Umbilical cord (tissue), 2 donors: ENCODE measurements around the gene LRRC23. TPM values are rescaled to one million over a fixed set of nuclear protein-coding genes. Genes with fewer than 3 reads are reported as not detected.
"Not testable (repeated sequence)": the region's sequence is repeated elsewhere in the genome, so short reads cannot be mapped to it uniquely, and the experiment has no call there.

ENCODE experiments used
- DNase-seq: peaks from one replicate; pipeline ENCODE4 v3.0.0-alpha.2; 2015; ENCODE audit warnings: low spot score
- total RNA-seq: library from RNA; depleted of rRNA; stranded (reverse); fragments of >200 nt; gene quantifications from one replicate; pipeline ENCODE4 v1.2.3, GENCODE V29; 2014; ENCODE audit warnings: low replicate concordance; ENCODE audit not compliant: insufficient read depth

LRRC23 gene
- total RNA-seq, 1 donor from 2014 or later: 8.4 TPM

DNA sequence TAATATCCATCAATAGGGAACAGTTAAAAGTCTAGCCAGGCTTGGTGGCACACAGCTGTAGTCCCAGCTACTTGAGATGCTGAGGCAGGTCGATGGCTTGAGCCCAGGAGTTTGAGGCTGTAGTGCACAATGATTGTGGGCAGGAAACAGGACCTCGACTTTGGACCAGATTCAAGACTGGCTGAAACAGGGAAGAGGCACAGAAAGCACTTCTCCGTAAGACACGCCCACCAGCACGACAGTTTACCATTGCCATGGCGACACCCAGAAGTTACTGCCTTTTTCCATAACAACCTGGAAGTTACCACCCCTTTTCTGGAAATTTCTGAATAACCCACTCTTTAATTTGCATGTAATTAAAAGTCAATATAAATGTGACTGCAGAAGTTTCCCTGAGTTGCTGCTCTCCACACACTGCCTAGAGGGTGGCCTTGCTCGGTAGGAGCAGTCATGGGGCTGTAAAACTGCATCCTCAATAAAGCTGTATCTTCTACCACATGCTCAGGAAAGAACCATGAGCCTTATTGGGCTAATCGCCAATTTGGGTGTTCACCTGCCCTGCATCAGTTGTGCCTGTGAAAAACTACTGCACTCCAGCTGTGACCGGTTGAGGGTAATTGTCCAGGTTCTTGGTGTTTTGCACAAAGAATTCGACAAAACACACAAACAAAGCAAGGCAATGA, 4.6 kb upstream of the LRRC23 start:
- peak; percentile 69 for DNase-seq

GRCh38 chr12:6902448-6902847, 2.2 kb upstream of the LRRC23 start:
- DNase-seq: no peak

- no peak for DNase-seq
Observed at GRCh38 chr12:6903722-6904121, 900 bp upstream of the LRRC23 start.

GRCh38 chr12:6905414-6906040, 905 bp downstream of the LRRC23 start:
- DNase-seq: no peak

DNA sequence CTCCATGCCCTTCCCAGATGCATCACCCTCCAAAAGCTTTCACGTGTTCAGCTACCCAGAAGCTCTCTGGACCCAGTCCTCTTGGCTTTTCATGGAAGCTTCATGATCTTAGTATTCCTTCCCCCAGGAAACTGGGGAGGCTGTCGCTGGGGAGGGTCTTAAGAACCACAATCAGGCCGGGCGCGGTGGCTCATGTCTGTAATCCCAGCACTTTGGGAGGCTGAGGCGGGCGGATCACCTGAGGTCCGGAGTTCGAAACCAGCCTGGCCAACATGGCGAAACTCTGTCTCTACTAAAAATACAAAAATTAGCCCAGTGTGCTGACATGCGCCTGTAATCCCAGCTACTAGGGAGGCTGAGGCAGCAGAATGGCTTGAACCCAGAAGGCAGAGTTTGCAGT, 3.5 kb downstream of the LRRC23 start:
- DNase-seq: not testable (repeated sequence)

DNA sequence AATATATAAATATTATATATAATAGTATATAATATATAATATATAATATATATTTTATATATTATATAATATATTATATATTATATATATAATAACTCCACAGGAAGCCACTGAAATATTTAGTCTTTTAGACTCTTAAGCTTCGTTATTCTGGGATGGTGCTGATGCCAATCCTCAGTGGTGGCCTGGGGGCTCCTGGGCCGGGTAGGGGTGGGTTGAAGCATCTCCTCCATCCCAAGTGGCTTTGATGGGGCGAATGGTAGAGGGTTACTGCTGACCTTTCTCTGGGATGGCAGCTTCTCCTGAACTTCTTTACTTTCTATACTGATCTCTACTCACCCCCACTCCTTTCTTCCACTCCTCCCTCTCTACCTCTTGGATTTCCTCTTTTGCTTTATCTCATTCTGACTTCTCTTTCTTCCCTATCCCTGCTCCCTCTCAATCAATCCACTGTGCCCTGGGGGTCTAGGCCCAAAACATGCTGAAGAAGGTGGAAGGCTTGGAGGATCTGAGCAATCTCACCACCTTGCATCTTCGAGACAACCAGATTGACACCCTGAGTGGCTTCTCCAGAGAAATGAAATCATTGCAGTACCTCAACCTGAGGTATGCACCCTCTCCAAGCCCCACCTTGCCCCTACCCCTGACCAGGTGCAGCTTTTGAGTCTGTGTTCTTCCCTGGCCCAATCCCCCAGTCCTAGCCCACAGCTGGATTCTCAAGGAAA, 5.0 kb downstream of the LRRC23 start:
- DNase-seq: no peak

GRCh38 chr12:6912164-6912935, 7.7 kb downstream of the LRRC23 start:
- no peak for DNase-seq

GRCh38 chr12:6914246-6914946, 9.8 kb downstream of the LRRC23 start, which contains the start of gene ENO2:
ENO2 (plus strand) TSS chr12:6914580; CDS start chr12:6915833, 1,253 bp downstream.
- peak; percentile 83 for DNase-seq

DNA sequence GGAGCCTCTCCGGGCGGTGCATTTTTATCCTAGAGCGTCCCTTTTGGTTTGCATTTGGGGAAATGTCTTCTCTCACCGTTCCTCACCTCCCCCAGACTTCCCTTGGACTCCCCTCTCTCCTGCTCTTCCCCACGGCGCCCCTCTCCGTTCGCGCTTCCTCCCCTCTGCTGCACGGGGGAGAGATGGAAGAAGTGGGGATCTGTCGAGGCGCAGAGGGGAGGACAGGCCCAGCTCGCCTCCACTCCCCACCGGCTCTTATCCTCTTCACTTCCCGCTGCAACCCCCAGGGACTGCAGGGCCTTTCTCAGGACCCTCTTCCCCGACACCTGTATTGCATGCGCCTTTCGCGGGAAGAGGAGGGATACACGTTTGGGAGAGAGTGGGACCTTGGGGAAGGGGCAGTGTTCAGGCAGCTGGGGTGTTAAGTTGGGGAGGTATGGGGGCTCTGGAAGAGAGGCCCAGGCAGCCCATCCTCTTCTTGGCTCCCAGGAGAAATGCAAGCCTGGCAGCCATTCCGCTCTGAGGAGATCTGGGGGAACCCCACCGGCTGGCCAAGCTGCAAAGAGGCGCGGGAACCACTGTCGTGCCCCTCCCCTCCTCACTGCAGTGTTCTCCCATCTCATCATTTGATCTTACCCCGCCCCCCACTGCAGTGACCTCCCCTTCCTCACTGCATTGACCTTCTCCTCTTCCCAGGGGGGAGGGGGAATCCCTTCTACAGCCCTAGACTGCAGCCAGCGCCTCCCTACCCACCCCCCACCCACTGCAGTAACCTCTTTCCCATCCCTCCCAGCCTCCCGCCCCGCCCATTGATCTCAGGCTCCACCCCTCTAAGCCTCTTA, 10.5 kb downstream of the LRRC23 start:
- DNase-seq: no peak

DNA sequence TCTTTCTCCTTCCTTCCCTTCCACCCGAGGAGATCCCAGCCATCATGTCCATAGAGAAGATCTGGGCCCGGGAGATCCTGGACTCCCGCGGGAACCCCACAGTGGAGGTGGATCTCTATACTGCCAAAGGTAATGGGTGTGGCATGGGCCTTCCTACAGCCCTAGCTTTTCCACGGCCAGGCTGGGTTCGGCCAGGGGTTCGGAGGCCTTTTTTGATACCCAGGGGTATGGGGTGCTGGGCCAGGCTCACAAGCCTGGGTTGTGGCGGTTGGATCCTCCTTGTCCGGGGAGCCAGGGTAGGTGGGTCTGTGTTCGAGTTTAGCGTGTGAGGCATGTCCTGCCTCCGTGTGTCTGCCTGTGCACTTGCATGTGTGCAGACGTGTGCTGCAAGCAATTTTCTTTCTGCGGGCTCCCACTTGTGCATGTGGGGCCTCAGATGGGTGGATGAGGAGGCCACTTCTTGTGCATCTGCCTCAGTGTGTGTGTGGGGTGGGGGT, 11.2 kb downstream of the LRRC23 start:
- no peak for DNase-seq

DNA sequence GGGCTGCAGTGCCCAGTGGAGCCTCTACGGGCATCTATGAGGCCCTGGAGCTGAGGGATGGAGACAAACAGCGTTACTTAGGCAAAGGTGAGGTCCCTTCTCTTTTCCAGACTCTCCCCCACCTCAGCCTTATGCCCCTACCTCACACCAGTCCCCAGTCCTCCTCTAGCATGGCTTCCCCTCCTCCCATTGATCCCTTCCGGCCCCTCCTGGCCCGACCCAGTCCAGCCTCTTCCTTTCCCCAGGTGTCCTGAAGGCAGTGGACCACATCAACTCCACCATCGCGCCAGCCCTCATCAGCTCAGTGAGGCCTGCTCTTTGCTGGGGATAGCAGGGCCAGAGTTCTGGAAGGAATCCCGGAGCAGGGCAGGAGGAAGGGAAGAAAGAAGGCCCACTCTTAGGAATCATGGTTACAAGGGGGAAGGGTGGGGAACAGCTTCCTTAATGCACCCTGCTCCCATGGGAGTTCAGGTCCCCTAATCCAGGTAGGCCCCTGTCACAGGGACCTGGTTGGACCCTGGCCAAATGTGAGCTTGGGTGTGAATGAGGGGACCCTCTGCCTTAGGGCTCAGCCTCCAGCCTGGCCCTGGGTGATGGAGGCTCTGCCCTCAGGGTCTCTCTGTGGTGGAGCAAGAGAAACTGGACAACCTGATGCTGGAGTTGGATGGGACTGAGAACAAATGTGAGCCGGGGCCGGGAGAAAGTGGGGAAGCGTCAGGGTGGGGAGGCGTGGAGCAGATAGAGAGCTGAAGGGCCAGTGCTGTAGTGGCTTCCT, 12.0 kb downstream of the LRRC23 start:
- DNase-seq: no peak

- DNase-seq: no peak
Observed at GRCh38 chr12:6917491-6918231, 13.0 kb downstream of the LRRC23 start.

- no peak for DNase-seq
Observed at GRCh38 chr12:6919588-6919987, 15.0 kb downstream of the LRRC23 start.

DNA sequence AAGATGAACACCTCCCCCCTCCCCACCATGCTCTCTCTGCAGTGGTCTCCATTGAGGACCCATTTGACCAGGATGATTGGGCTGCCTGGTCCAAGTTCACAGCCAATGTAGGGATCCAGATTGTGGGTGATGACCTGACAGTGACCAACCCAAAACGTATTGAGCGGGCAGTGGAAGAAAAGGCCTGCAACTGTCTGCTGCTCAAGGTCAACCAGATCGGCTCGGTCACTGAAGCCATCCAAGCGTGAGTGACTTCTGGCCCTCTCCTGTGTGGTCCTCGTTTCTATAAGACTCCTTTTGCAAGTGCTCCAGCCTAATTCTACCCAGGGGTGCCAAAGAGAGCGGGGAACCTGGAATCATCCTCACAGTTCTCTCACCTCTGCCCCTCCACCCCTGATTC, 16.9 kb downstream of the LRRC23 start:
- DNase-seq: no peak

- DNase-seq: no peak
Observed at GRCh38 chr12:6921996-6922946, 17.6 kb downstream of the LRRC23 start.

DNA sequence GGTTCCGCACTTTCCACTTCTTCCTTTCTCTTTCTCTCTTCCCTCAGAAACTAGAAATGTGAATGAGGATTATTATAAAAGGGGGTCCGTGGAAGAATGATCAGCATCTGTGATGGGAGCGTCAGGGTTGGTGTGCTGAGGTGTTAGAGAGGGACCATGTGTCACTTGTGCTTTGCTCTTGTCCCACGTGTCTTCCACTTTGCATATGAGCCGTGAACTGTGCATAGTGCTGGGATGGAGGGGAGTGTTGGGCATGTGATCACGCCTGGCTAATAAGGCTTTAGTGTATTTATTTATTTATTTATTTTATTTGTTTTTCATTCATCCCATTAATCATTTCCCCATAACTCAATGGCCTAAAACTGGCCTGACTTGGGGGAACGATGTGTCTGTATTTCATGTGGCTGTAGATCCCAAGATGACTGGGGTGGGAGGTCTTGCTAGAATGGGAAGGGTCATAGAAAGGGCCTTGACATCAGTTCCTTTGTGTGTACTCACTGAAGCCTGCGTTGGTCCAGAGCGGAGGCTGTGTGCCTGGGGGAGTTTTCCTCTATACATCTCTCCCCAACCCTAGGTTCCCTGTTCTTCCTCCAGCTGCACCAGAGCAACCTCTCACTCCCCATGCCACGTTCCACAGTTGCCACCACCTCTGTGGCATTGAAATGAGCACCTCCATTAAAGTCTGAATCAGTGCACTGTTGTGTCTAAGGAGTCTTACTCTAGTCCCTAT, 18.5 kb downstream of the LRRC23 start:
- DNase-seq: no peak

DNA sequence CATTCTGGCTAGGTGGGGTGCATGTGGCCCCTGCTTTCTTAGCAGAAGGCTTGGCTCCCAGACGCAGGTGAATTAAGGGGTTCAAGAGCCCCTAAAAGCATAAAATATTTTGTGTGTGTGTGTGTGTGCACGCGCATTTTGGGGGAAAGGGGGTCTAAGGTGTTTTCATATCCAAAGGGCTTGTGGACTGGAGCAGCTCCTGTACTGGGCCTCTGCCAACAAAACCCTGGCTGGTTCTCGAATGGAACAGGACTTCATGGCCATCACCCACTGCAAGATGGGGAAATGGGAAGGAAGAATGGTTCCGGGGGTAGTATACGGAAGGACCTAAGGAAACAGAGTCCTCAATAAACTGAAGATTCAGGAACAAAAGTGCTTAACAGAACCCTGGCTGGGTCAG, 19.2 kb downstream of the LRRC23 start:
- DNase-seq: no peak
